Cerebellar nuclear complex (tissue), 1 donor: ENCODE results near the gene RANBP1.

Experiments
- DNase-seq, 2 experiments: peaks; one replicate each; lab custom pipeline; 2025; lab: John Stamatoyannopoulos, UW

RANBP1 gene

DNA sequence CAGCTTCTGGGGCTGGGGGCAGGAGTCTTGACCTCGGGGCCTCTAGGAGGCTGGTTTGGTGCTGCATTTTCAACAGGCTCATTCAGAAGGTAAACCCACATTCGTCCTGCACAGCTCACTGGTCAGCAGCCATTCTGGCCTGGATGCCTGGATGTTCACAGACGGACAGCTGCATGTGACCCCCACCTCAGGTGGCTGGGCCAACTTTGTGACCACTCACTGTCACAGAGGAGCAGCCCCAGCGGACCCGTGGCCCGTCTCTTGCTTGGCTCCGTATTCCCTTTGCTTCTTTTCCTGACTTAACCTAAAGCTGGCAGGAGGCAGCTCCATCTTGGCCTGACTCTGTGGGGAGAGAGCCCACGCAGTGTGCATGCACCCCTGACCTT is 27.6 kb upstream of the RANBP1 start:
- DNase-seq, result no peak

DNA sequence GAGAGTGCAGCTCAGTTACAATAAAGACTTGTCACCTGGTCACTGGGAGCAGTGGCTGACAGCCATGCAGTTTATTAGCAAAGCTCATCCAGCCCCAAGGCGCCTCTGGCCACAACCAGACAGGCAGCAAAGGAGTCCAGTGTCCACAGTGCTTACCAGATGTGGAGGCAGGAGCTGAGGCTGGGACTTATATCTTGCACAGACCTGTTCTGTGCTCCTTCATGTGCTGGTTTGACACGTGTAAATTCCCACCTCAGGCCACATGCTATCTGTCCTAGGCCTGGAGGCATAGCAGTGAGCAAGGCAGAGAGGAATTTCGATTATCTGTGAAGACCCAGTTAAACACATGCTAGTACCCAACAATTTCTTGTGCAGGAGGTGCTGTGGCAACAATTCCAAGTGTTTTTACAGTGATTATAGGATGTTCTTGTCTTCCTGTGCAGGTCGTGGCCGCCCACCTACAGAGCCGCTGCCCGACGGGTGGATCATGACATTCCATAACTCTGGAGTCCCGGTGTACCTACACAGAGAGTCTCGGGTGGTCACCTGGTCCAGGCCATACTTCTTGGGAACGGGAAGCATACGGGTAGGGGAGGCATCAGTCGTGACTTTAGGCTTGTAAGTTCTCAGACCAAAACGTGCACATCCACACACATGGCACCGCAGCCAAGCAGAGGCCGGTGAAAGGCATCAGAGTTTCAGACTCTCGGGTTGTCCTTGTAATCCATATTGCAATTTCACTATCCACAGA is 26.5 kb upstream of the RANBP1 start:
- DNase-seq, result no peak

DNA sequence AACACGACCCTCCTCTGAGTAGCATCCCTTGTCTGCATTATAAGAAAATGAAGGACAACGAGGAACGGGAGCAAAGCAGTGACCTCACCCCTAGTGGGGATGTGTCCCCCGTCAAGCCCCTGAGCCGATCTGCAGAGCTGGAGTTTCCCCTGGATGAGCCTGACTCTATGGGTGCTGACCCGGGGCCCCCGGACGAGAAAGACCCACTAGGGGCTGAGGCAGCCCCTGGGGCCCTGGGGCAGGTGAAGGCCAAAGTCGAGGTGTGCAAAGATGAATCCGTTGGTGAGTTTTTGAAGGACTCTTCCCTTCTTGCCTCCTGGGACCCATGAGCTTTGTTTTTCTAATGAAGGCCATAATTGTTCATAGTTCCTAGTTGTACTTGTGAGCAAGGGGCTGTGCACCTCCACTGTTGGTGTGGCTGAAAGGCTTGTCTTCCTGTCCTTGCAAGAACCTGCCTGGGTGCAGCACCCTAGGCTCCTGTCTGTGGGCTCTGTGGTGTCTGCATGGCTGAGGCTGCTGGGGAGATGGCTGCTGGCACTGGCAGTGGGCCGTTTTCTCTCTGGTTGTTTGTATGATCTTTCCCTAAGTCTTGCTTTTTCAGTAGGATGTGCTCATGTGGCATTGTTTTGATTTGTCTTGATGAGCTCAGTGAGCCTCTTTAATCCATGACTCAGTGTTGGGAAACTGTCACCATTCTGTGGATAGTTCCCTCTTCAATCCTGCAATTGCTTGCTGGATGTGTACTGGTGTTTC is 25.8 kb upstream of the RANBP1 start:
- DNase-seq, result no peak

DNA sequence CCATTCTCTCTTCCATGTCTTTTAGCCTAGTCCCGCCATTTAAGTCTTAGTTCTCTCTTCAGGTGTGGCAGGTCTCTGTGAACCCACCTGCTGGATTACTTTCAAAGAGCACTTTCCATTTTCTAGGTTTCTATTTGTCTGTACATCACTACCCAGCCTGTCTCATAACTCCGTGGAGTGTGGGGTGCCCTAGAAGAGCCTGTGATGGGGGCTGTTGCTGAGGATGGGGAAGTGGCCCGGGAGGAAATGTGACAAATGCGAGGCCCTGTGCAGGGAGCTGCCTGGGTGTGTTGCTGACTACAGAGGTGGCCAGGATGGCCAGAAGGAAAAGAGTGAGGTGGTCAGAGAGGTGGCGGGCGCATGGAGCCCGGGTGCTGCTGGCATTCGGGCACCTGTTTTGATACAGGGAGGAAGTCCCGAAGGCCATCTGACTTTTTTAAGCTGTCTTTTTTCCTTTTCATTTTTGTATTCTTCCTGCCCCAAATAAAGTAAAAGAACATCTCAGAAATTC is 25.1 kb upstream of the RANBP1 start:
- DNase-seq, result no peak

DNA sequence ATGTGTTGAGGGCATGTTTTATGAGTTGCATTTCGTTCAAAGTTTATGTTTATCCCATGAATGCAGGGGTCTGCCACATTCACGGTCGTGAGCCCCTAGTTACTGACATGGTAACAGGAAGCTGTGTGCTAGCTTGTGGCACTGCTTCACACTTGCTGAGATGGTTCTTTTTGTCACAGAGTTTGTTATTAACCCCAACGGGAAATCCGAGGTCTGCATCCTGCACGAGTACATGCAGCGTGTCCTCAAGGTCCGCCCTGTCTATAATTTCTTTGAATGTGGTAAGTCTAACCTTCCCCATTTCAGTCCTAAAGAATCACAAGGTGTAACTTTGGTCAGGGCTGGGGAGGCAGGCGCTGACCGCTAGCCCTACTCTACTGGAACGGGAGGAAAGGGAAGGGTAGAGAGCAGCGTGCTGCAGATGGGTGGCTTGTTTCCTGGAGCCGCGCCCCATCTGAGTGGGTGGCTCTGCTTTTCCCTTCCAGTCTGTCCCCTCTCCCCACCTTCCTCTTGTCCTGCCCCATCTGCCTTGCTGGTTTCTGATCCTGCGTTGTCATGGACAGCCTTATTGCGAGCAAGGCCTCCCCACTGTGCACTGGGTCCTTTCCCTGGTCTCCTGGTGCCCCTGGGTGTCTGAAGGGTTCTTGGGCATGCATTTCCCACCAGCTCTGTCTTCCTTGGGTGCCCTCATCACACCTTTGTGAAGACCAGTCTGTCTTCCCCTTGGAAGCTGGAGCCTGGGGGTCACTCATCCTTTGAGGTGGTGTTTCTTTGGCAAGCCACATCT is 24.0 kb upstream of the RANBP1 start:
- no peak for DNase-seq

DNA sequence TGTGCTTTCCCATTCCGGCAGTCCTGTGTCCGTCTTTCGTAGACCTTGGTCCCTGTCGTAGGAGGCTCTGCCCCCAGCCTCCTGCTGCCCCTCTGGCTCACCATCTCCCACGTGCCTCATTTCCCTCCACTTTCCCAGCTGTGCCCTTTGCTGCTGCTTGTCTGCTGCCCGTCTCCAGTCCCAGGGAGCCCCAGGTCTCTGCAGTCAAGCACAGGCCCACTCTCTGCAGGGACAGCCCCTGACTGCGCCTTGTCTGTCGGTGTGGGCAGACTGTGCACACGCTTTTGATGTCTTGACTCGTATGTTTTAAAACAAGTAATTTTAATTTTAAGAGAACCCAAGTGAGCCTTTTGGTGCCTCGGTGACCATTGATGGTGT is 23.4 kb upstream of the RANBP1 start:
- DNase-seq, result no peak

DNA sequence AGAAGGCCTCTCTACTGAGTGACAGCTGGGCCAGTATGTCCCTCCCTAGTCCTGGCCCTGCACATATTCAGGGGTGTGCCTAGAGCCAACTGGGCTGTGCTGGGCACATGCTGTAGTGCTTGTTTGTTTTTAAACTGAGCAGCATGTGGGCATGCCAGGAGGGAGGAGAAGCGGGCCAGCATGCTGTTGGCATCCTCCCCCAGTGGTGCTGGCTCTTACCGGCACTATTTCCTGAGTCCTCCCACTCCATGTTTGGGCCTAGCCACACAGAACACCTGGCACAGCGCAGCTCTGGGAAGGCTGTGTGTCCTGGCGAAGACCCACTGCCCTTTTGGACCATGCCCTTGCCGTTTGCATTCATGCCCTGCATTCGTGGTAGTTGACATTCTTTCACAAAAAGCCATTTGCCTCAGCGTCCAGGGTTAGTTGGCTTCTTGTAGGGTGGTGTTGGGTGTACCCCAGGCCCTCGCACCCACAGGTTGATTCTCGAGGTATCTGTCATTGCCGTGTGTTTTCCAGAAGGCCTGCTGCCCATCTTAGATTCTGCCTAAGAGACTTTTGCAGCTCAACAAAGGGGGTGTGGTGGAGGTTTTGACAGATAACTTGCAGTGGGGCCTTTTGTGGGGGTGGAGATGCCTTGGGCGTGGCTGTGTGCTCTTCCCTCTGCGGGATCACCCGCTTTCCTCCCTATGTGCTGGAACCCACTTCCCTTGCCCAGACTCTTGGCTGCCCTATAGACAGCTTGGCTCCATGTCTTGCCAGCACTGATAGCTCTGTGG is 22.3 kb upstream of the RANBP1 start:
- DNase-seq, result peak; percentile 92 to 94

DNA sequence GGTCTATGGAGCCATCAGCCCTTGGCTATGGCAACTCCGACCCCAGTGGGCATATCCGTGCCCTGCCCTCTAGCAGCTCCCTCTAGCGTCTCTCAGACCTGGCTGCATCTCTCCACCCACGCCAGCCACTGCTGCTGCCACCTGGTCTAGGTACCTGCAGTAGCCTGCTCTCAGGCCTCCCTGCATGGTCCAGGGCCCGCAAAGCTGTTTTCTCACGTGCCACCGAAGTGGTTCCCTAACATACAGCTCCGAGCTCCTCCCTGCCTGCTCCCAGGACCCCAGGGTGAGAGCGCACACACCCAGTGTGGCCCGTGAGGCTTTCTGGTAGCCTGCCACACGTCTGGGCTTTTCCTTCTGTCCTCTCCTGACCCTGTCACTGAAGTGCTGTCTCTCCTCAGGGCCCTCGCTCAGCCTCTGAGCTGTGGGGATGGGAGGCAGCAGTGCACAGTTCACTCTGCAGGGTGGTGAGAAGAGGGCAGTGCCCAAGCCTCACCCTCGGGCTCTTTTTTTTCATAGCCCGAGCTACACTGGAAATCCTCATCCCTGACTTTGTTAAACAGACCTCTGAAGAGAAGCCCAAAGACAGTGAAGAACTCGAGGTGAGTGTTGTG is 21.6 kb upstream of the RANBP1 start:
- DNase-seq, result no peak

DNA sequence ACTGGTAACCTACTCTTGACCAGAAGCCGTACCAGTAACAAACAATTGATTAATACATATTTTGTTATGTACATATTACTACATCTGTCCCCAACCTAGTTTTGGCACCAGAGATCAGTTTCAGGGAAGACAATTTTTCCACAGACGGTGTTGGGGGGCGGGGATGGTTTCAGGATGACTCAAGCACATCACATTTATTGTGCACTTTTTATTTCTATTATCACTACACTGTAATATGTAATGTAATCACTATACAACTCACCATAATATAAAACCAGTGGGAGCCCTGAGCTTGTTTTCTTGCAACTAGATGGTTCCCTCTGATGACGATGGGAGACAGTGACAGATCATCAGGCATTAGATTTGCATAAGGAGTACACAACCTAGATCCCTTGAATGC is 20.4 kb upstream of the RANBP1 start:
- no peak for DNase-seq

DNA sequence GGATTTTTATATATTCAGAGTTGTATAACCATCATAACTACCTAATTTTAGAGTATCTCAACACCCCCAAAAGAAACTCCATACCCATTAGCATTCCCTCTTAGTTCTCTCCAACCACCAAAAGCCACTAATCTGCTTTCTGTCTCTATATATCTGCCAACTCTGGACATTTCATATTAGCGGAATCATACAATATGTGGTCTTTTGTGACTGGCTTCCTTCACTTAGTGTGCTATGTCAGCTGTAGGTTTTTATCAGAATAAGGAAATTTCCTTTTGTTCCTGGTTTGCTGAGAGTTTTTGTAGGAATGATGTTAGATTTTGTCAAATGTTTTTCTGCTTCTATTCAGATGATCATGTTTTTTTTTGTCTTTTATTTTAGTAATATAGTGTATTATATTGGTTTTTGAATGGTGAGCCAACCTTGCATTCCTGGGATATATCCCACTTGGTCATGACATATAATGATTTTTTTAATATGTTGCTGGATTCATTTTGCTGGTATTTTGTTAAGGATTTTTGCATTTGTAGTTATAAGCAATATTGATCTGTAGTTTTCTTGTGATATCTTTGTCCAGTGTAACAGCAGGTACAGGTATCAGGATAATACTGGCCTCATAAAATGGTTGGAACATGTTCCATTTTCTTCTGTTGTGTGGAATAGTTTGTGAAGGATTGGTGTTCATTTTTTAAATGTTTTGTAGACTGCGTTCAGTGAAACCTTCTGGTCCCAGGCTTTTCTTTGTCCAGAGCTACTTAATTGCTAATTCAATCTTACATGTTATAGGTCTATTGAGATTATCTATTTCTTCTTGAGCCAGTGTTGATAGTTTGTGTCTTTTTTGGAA is 19.1 kb upstream of the RANBP1 start:
- DNase-seq, result no peak

DNA sequence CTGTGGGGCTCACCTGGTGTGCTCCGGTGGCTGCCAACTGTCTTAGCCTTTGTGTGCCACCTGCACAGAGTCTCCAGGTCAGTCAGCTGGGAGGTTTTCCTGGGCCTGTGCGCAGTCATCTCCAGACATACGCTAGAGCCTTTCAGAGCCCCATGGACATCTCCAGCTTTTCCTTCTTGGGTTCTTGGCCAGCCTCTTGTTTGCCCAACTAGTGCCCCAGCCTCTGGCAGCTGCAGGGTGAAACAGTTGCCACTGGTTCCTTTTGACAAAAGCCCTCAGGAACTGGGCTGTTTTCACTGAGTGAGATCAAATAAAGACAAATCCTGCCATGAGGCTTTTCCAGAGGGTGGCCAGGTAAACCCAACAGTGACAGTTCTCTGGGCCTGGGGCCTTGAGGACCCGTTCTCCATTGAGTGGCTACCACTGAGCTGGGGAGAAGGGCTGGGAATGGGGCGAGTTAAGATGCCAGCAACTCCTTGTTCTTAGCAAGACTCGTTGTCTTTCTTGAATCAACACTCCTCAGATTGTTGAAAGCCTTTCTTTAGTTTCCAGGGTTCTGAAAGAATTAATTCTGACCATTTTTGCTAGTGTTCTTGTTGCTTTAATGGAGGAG is 16.7 kb upstream of the RANBP1 start:
- no peak for DNase-seq

DNA sequence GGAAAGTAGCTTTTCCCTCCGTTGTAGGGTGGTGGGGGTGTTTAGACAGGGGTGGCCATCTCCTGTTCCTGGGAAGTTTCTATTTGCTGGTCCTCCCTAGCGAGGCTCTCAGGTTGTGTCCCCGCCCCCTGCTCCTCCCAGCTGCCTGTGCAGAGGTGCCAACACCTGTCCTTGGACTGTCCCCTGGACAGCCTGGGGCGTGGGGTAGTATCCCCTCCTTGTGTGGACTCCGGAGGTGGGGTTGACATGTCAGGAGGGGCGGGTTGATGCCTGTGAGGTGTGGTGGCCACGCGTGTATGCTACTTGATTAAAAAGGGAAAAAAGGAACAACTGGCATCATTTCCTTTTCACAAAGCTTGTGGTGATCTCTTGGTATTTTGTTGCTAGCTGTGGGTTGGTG is 14.3 kb upstream of the RANBP1 start:
- no peak for DNase-seq

DNA sequence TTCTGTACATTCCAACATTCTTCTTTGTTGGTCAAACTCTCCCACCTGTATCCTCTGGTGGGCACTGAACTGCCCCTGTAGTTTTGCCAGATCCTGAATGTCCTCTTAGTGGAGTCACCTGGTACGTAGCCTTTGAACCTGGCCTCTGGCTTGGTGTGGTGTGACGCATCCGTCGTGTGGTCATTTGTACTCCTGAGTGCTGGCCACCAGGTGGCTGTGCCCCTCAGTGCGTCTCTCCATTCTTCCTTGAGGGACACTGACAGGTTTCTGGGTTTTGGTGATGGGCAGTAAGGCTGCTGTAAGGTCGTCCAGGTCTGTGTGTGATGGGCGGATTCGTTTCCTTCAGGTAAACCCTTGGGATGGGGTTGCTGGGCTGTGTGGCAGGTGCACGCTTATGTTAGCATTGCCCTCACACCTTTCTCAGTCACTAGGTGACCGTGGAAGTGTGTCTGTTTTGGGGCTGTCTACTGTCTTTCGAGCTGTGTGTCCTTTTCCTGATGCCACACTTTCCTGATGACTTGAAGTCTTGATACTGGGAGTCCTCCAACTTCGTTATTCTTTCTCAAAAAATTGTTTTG is 13.6 kb upstream of the RANBP1 start:
- DNase-seq, result no peak

DNA sequence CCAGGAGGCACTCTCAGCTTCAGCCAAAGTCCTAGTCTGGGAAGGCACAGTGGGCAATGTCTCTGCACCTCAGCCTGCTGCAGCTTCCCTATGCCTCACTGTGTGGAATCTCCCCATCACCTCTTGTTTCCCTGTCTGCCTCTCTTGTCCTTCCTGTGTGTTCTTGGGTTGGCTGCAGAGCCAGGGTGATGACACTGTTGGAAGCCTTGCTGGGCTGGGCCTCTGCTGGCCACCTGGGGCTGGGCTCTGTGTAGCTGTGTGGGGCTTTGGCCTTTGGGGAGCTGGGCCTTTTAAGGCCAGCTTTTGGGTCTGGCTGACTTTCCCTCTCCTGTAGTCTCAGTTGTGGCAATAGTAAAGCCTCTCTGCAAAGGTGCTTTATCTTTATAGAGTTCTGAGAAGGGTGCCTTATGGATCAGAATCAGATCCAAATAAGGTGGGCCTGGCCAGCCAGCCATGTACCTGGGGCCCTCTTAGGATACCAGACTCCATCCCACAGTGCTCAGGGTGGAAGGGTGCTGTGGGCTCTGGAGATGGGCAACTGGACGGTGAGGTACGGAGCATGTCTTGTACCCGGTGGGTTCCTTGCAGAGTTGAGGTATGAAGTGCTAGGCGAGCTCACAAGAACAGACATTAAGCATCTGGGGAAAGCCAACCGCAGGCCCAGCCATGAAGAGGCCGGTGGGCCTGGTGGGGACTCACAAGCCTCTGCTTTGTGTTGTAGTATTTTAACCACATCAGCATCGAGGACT is 10.3 kb upstream of the RANBP1 start:
- DNase-seq, result no peak

DNA sequence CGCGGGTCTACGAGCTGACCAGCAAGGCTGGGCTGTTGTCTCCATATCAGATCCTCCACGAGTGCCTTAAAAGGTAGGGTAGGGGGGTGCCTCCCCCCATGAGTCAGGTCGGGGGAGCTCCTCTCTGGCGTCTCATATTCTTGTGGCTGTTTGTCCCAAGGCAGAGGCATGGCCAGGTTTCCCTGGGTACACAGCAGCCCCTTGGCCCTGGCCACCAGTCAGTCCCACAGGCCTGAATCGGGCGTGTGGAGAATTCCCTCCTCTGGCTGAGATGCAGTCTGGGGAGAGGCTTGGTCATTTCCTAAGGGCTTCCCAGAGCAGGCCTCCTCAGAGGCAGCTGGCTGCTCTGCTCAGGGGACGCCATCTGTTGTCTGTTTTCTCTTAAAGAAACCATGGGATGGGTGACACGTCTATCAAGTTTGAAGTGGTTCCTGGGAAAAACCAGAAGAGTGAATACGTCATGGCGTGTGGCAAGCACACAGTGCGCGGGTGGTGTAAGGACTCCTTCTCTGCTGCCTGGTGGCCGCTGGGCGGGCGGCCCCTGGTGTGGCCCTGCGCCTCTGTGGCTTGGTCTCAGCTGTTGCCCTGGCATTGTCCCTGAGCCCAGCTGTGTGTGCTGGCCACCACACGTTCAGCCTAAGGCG is 9.6 kb upstream of the RANBP1 start:
- no peak for DNase-seq

DNA sequence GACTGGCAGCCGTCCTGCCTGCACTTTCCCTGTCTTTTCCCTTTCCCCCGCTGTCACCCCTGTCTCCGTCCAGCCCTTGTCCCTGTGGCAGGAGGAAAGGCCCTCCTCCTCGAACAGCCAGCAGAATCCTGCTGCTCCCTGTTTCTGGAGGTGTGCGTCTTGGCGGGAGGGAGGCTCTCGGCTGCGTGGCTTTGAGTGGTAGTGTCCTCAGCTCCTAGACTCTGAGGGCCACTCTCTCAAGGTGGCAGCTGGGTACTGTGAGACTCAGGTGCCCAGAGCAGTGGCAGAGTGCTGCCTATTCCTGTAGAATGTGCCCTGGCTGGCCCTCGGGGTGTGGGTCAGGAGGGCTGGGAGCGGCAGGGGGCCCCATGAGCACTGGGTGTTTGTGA is 9.1 kb upstream of the RANBP1 start:
- no peak for DNase-seq

DNA sequence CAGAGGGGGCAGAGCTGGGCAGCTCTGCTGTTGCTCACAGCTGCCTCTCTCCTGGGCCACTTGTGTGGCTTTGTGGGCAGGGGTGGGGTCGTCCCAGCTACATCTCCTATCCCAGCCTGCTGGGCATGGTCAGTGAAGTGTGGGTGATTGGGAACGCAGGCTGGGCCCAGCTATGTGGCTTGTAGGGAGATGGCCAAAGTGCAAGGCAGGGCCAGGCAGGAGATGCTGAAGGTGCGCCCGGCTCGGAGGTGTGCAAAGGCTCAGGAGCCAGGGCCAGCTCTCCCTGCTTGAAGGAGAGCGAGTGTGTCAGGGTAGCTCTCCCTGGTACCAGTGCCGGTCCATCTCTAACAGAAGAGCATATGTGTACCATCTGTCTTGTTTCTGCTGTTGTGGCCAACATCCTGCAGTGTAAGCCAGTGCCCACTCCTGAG is 8.4 kb upstream of the RANBP1 start:
- peak in 1 of 2 experiments; percentile 34 for DNase-seq

DNA sequence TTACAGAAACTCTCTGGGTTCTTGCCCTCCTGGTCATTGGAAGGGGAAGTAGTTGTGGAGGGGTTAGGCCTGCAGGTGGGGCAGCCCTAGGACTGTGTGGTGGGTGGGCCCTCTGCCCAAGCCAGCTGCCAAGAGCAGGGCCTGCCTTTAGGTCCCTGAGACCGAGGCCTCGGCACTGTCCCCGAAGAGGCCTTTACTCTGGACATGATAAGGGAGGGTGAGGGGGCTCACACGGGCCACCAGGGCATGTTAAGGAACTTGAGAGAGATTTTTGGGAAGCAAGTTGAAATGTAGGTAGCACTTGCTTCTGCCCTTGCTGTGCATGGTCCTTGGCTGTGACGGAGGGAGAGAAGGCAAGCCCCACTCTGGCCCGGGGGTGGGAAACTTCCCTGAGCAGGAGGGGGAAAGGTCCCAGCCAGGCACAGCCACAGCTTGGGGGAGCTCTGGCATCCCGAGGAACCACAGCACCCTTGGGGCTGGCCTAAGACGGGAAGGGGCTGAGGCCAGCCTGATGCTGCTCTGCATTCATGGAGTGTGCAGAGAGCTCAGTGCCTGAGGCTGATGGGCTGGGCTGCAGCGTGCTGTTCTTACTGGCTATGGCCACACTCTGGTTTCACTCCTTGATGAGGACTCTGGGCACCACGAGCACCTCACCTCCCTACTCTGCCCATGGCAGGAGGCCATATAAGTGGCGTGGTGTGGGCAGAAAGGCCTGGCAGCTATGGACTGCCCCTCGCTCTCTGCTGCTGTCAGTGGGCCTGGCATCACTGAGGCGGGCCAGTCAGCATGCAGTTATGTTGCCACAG is 7.8 kb upstream of the RANBP1 start:
- DNase-seq, result no peak
